Heart left ventricle (tissue), 13 donors: Measurements from ENCODE around the gene RNF224.

Source experiments
- POLR2A ChIP-seq, 2 donors: fragments of 450-650 bp; IDR thresholded peaks; one replicate each; pipeline ENCODE4 v1.6.1; 2017; ENCODE audit warnings: antibody characterized with exemption in 2 of 2, mild to moderate bottlenecking in 2 of 2, moderate library complexity in 2 of 2
- TF ChIP-seq, protein P1 (sequence below), 12 donors: fragments of 200-600 bp; sonication (generic) in 4 of 12; IDR thresholded peaks; one replicate each; pipeline versions ENCODE4 v1.5.0 to v1.8.0; 2018 to 2022; ENCODE audit warnings: antibody characterized with exemption in 12 of 12, mild to moderate bottlenecking in 5 of 12
- donor health status: ischemic (EF 13 %, LVEDD 7.1; RV severe dilation, severe dysfunction).
- donor health status: DM: no; HTN: yes; CAD: no.
- donor health status: DM: no; HTN: no; CAD: no.
- donor health status: ischemic (EF 25% LVEDD 6.9; RV normal size, moderate dysfunction).
- donor health status: ischemic (EF 25% LVEDD 5.7; RV mildly dilated, moderate dysfunction).
- donor health status: ischemic (EF 35%, LVEDD 5.7; RV mildly dilated, moderate dysfunction).
- donor health status: nonischemic (EF 11% LVEDD 7.7; RV severe dilation, severe dysfunction).
- donor health status: DM: yes; HTN: yes; CAD: no.
- donor health status: PGD.
- donor health status: ischemic (EF 29% LVEDD 5.4; RV normal size, mild dysfunction).
- donor health status: nonischemic (EF 23%, LVEDD 6.1; RV moderate dilation, normal function).

DNA sequence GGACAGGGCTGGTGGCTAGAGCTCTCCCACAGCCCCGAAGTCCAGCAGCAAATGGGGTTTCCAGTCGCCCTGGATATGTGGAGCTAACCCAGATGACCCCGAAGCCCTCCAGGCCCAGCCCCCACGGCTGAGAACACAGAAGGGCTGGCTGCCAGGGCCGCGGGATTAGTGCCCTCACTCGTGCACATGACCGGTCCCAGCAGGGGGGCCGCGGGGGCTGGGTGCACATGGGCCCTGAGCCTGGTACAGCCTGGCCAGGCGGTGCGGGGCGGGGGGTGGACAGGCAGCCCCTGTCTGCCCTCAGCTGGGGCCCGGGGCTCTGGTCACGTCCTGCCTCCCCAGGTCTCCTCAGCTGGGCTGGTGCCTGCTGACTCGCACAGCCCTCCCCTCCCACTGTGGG is 32.9 kb upstream of the RNF224 start:
- TF ChIP-seq POLR2A (IDR thresholded peaks at IDR 0.05) = no peak
- TF ChIP-seq, protein P1, sequence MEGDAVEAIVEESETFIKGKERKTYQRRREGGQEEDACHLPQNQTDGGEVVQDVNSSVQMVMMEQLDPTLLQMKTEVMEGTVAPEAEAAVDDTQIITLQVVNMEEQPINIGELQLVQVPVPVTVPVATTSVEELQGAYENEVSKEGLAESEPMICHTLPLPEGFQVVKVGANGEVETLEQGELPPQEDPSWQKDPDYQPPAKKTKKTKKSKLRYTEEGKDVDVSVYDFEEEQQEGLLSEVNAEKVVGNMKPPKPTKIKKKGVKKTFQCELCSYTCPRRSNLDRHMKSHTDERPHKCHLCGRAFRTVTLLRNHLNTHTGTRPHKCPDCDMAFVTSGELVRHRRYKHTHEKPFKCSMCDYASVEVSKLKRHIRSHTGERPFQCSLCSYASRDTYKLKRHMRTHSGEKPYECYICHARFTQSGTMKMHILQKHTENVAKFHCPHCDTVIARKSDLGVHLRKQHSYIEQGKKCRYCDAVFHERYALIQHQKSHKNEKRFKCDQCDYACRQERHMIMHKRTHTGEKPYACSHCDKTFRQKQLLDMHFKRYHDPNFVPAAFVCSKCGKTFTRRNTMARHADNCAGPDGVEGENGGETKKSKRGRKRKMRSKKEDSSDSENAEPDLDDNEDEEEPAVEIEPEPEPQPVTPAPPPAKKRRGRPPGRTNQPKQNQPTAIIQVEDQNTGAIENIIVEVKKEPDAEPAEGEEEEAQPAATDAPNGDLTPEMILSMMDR (IDR thresholded peaks at IDR 0.05) = no peak
